Measurements from ENCODE around the gene LRRFIP2.

DNA sequence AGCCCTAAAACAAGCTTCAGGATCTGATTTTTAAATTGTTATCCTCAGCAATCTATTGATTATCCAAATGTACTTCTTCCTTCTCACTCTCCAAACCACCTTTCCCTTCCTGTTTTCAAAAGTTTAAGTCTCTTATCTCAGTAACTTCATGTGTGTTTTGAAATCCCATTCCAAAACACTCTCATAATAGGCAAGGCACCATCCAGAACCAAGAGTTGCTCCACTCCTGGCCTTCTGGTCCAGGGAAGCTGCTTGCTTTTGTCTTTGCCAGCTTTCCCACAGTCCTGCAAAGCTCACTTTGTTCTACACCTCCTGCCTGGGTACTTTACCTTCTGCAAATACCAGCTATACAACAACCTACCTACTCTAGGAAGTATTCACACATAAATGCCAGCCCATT is 117.6 kb downstream of the LRRFIP2 start:
- TF ChIP-seq, protein P1, sequence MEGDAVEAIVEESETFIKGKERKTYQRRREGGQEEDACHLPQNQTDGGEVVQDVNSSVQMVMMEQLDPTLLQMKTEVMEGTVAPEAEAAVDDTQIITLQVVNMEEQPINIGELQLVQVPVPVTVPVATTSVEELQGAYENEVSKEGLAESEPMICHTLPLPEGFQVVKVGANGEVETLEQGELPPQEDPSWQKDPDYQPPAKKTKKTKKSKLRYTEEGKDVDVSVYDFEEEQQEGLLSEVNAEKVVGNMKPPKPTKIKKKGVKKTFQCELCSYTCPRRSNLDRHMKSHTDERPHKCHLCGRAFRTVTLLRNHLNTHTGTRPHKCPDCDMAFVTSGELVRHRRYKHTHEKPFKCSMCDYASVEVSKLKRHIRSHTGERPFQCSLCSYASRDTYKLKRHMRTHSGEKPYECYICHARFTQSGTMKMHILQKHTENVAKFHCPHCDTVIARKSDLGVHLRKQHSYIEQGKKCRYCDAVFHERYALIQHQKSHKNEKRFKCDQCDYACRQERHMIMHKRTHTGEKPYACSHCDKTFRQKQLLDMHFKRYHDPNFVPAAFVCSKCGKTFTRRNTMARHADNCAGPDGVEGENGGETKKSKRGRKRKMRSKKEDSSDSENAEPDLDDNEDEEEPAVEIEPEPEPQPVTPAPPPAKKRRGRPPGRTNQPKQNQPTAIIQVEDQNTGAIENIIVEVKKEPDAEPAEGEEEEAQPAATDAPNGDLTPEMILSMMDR (IDR thresholded peaks at IDR 0.05): no peak
- no peak for TF ChIP-seq EZH2 (IDR thresholded peaks at IDR 0.05)
